WTC11 (cell line): Measurements from ENCODE around the gene RHBDL2. TPM values are rescaled to one million over a fixed set of nuclear protein-coding genes. Genes with fewer than 3 reads are reported as not detected.

ENCODE experiments used
- ATAC-seq: fragments of 200-7000 bp; cut with Tn5 transposase; 2 replicates; pipeline ENCODE4 v1.10.0; 2021; ENCODE audit warnings: mild to moderate bottlenecking, moderate library complexity
- CTCF ChIA-PET: fragments of 300-600 bp; sonication (Branson Sonifier 250); formaldehyde crosslinking; loops from one replicate; lab custom pipeline; 2021; ENCODE audit warnings: antibody characterized with exemption; lab: Charles Lee
- POLR2A ChIA-PET: fragments of 350-600 bp; sonication (Branson Sonifier 250); formaldehyde crosslinking; loops from one replicate; lab custom pipeline; 2021; ENCODE audit warnings: antibody characterized with exemption; lab: Charles Lee
- DNase-seq: peaks from one replicate; pipeline ENCODE4 v3.0.0; 2021; ENCODE audit warnings: low spot score
- H3K27ac Mint-ChIP-seq: 2 replicates; pipeline ENCODE4 v1.8.0; 2021; ENCODE audit warnings: mixed read lengths
- H3K27me3 Mint-ChIP-seq: 2 replicates; pipeline ENCODE4 v1.8.0; 2021; ENCODE audit warnings: low read depth, mild to moderate bottlenecking, moderate library complexity, mixed read lengths
- H3K36me3 Mint-ChIP-seq: 2 replicates; pipeline ENCODE4 v1.8.0; 2021; ENCODE audit warnings: mixed read lengths
- H3K4me1 Mint-ChIP-seq: 2 replicates; pipeline ENCODE4 v1.8.0; 2022; ENCODE audit warnings: mixed read lengths
- H3K4me3 Mint-ChIP-seq: 2 replicates; pipeline ENCODE4 v1.8.0; 2021; ENCODE audit warnings: mild to moderate bottlenecking, moderate library complexity, mixed read lengths
- H3K9me3 Mint-ChIP-seq: 2 replicates; pipeline ENCODE4 v1.8.0; 2021; ENCODE audit warnings: mixed read lengths
- CDX4 ChIP-seq: fragments of 250-450 bp; sonication (Bioruptor Pico); IDR thresholded peaks from 2 replicates; pipeline ENCODE4 v1.9.0; 2021; ENCODE audit warnings: moderate library complexity, mild to moderate bottlenecking, inconsistent platforms, borderline replicate concordance
- E2F1 ChIP-seq: sonication (generic); formaldehyde crosslinking; IDR thresholded peaks from 2 replicates; pipeline ENCODE4 v1.8.0; 2022; ENCODE audit warnings: mild to moderate bottlenecking, missing genetic modification reagents
- E2F4 ChIP-seq: sonication (generic); formaldehyde crosslinking; IDR thresholded peaks from 2 replicates; pipeline ENCODE4 v1.8.1; 2022; ENCODE audit warnings: low read depth, mild to moderate bottlenecking, moderate library complexity, missing genetic modification reagents, borderline replicate concordance
- ESRRA ChIP-seq: sonication (generic); formaldehyde crosslinking; IDR thresholded peaks from 2 replicates; pipeline ENCODE4 v1.8.1; 2022; ENCODE audit warnings: mild to moderate bottlenecking, missing genetic modification reagents, borderline replicate concordance
- ETV6 ChIP-seq: sonication (generic); formaldehyde crosslinking; IDR thresholded peaks from 2 replicates; pipeline ENCODE4 v1.8.1; 2022; ENCODE audit warnings: mild to moderate bottlenecking, missing genetic modification reagents
- GABPB1 ChIP-seq: sonication (generic); formaldehyde crosslinking; IDR thresholded peaks from 2 replicates; pipeline ENCODE4 v1.8.1; 2023; ENCODE audit warnings: mild to moderate bottlenecking, missing genetic modification reagents
- GTF2I ChIP-seq: fragments of 250-450 bp; sonication (Bioruptor Pico); conservative IDR thresholded peaks from 2 replicates; pipeline ENCODE4 v1.4.0; 2021; ENCODE audit warnings: mild to moderate bottlenecking
- HMGA2 ChIP-seq: fragments of 250-450 bp; sonication (Bioruptor Pico); IDR thresholded peaks from 2 replicates; pipeline ENCODE4 v1.4.0; 2021; ENCODE audit warnings: mild to moderate bottlenecking, moderate library complexity
- HMGXB4 ChIP-seq: sonication (generic); formaldehyde crosslinking; IDR thresholded peaks from 2 replicates; pipeline ENCODE4 v1.8.1; 2023; ENCODE audit warnings: mild to moderate bottlenecking, moderate library complexity, missing genetic modification reagents
- KAT7 ChIP-seq: sonication (generic); formaldehyde crosslinking; IDR thresholded peaks from 2 replicates; pipeline ENCODE4 v1.8.1; 2023; ENCODE audit warnings: missing genetic modification reagents, mild to moderate bottlenecking, borderline replicate concordance
- MLX ChIP-seq: sonication (generic); formaldehyde crosslinking; IDR thresholded peaks from 2 replicates; pipeline ENCODE4 v1.8.1; 2023; ENCODE audit warnings: mild to moderate bottlenecking, missing genetic modification reagents, moderate library complexity
- NFATC4 ChIP-seq: fragments of 250-450 bp; sonication (Bioruptor Pico); IDR thresholded peaks from 2 replicates; pipeline ENCODE4 v1.9.0; 2021; ENCODE audit warnings: mild to moderate bottlenecking
- NR2C2 ChIP-seq: sonication (generic); formaldehyde crosslinking; IDR thresholded peaks from 2 replicates; pipeline ENCODE4 v1.8.0; 2022; ENCODE audit warnings: mild to moderate bottlenecking, missing genetic modification reagents
- PRRX2 ChIP-seq: fragments of 250-450 bp; sonication (Bioruptor Pico); IDR thresholded peaks from 2 replicates; pipeline ENCODE4 v1.8.0; 2021; ENCODE audit warnings: mild to moderate bottlenecking
- STAT6 ChIP-seq: sonication (generic); formaldehyde crosslinking; conservative IDR thresholded peaks from 2 replicates; pipeline ENCODE4 v1.8.1; 2023; ENCODE audit warnings: mild to moderate bottlenecking, low read depth, missing genetic modification reagents, moderate library complexity
- TCF7 ChIP-seq: sonication (generic); formaldehyde crosslinking; IDR thresholded peaks from 2 replicates; pipeline ENCODE4 v1.8.0; 2022; ENCODE audit warnings: mild to moderate bottlenecking, low read depth, missing genetic modification reagents, moderate library complexity
- ZBTB21 ChIP-seq: sonication (generic); formaldehyde crosslinking; IDR thresholded peaks from 2 replicates; pipeline ENCODE4 v1.8.1; 2023; ENCODE audit warnings: mild to moderate bottlenecking, missing genetic modification reagents, borderline replicate concordance
- ZMAT4 ChIP-seq: fragments of 250-450 bp; sonication (Bioruptor Pico); IDR thresholded peaks from 2 replicates; pipeline ENCODE4 v1.9.0; 2021; ENCODE audit warnings: mild to moderate bottlenecking
- ZNF121 ChIP-seq: sonication (generic); formaldehyde crosslinking; IDR thresholded peaks from 2 replicates; pipeline ENCODE4 v1.8.0; 2023; ENCODE audit warnings: missing genetic modification reagents
- ZNF263 ChIP-seq: sonication (generic); formaldehyde crosslinking; IDR thresholded peaks from 2 replicates; pipeline ENCODE4 v1.8.1; 2022; ENCODE audit warnings: low read depth, mild to moderate bottlenecking, moderate library complexity, missing genetic modification reagents
- ZNF317 ChIP-seq: sonication (generic); formaldehyde crosslinking; IDR thresholded peaks from 2 replicates; pipeline ENCODE4 v1.8.1; 2023; ENCODE audit warnings: low read depth, mild to moderate bottlenecking, moderate library complexity, missing genetic modification reagents, borderline replicate concordance
- ZNF423 ChIP-seq: fragments of 250-450 bp; sonication (Bioruptor Pico); IDR thresholded peaks from 2 replicates; pipeline ENCODE4 v2.1.2; 2022; ENCODE audit warnings: mild to moderate bottlenecking, moderate library complexity
- ZNF425 ChIP-seq: fragments of 250-450 bp; sonication (Bioruptor Pico); conservative IDR thresholded peaks from 2 replicates; pipeline ENCODE4 v1.9.0; 2021; ENCODE audit warnings: mild to moderate bottlenecking
- total RNA-seq: library from RNA; stranded (reverse); gene quantifications from 3 replicates; pipeline ENCODE4 v1.2.3, GENCODE V29; 2021

The RHBDL2 gene
- total RNA-seq, 1 experiment from 2014 or later: 0.26 TPM

GRCh38 chr1:38881487-38881886 is 60.1 kb downstream of the RHBDL2 start, which contains the start of gene GJA9:
Gene GJA9, minus strand, starts transcription at chr1:38881587. Its CDS starts 5,489 bp downstream, at chr1:38876098.
- ChIA-PET POLR2A (no interaction called here), CTCF (interaction anchor here (1.4 kb wide), 1 partner anchor 83 kb away, joined by 3 read pairs; no protein-coding TSS in a partner anchor)
- TF ChIP-seq PRRX2 (CRISPR knock-in tag) (no peak), ZMAT4 (CRISPR knock-in tag) (no peak), ZBTB21 (CRISPR knock-in tag) (no peak), ZNF121 (CRISPR knock-in tag) (no peak), ZNF263 (CRISPR knock-in tag) (no peak), MLX (CRISPR knock-in tag) (no peak), E2F4 (CRISPR knock-in tag) (no peak), KAT7 (CRISPR knock-in tag) (no peak), ZNF423 (CRISPR knock-in tag) (no peak), ETV6 (CRISPR knock-in tag) (no peak), E2F1 (no peak), ZNF317 (CRISPR knock-in tag) (no peak), GTF2I (no peak)
- Mint-ChIP-seq H3K36me3 (no peaks in the 10 kb centered on the region), H3K27ac (no peak within 1 kb of the TSS), H3K4me3 (no peak within 1 kb of the TSS), H3K27me3 (no peaks in the 10 kb centered on the region), H3K9me3 (no peaks in the 10 kb centered on the region), H3K4me1 (peaks cover 2% of the 10 kb centered on the region; the same call in 1 of the 2 replicates)
- DNase-seq (no peak), ATAC-seq (no peak)

- peak overlapping the region; percentile 6; the same call in 1 of the 2 replicates for H3K27ac Mint-ChIP-seq
- ATAC-seq (no peak), DNase-seq (no peak)
- H3K36me3 Mint-ChIP-seq: no peaks in the 10 kb centered on the region
- no peak overlapping the region for H3K4me3 Mint-ChIP-seq
- ChIA-PET CTCF (no interaction called here), POLR2A (no interaction called here)
- H3K4me1 Mint-ChIP-seq: peaks cover 12% of the 10 kb centered on the region
- no peaks in the 10 kb centered on the region for H3K27me3 Mint-ChIP-seq
- no peaks in the 10 kb centered on the region for H3K9me3 Mint-ChIP-seq
- TF ChIP-seq ESRRA (CRISPR knock-in tag) (no peak), HMGA2 (CRISPR knock-in tag) (no peak), ZNF263 (CRISPR knock-in tag) (no peak), TCF7 (CRISPR knock-in tag) (no peak), KAT7 (CRISPR knock-in tag) (no peak), STAT6 (CRISPR knock-in tag) (no peak), CDX4 (CRISPR knock-in tag) (no peak), HMGXB4 (CRISPR knock-in tag) (no peak), ZNF425 (CRISPR knock-in tag) (no peak), E2F1 (no peak), NR2C2 (CRISPR knock-in tag) (no peak), NFATC4 (no peak), GABPB1 (CRISPR knock-in tag) (no peak)
Measured at GRCh38 chr1:38875811-38876210, 65.8 kb downstream of the RHBDL2 start.
